NB4 (cell line): Measurements from ENCODE around the gene RARA.

Experiments used
- POLR2A ChIP-seq: IDR thresholded peaks from 2 replicates; pipeline ENCODE4 v1.6.1; 2011; ENCODE audit warnings: mild to moderate bottlenecking; ENCODE audit not compliant: insufficient read length; ENCODE audit errors: extremely low read depth
- TF ChIP-seq, protein P1 (sequence below): IDR thresholded peaks from one replicate; pipeline ENCODE4 v1.5.1; 2012; ENCODE audit warnings: low read depth, low read length

DNA sequence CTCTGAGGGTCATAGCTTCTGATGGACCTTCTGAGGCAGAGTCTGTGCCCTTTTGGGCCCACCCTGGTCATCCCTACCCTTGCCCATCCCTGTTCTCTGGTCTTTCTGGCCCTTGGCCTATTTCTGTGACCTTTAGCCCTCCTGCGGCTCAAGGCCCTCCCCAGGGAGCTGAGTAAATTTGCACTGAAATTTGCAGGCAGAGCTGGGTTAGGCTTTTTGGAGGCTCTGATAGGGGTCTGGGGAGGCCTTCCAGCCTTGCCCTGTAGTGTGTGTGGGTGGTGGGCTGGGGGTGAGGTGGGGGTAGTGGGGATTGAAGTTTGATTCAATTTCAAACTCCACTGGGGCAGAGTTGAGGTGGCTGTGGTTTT lies 17.8 kb downstream of the RARA start:
- TF ChIP-seq, protein P1, sequence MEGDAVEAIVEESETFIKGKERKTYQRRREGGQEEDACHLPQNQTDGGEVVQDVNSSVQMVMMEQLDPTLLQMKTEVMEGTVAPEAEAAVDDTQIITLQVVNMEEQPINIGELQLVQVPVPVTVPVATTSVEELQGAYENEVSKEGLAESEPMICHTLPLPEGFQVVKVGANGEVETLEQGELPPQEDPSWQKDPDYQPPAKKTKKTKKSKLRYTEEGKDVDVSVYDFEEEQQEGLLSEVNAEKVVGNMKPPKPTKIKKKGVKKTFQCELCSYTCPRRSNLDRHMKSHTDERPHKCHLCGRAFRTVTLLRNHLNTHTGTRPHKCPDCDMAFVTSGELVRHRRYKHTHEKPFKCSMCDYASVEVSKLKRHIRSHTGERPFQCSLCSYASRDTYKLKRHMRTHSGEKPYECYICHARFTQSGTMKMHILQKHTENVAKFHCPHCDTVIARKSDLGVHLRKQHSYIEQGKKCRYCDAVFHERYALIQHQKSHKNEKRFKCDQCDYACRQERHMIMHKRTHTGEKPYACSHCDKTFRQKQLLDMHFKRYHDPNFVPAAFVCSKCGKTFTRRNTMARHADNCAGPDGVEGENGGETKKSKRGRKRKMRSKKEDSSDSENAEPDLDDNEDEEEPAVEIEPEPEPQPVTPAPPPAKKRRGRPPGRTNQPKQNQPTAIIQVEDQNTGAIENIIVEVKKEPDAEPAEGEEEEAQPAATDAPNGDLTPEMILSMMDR, result no peak
- no peak for TF ChIP-seq POLR2A
